Neural cell (in vitro differentiated cells): ENCODE results near the gene SLC31A1. TPM values are rescaled to one million over a fixed set of nuclear protein-coding genes. Genes with fewer than 3 reads are reported as not detected.

Experiments
- H2AFZ ChIP-seq: fragments of 200-600, 300-800 bp; sonication (generic), shearing (Covaris generic); 2 replicates; pipeline ENCODE4 v1.6.0; 2014; ENCODE audit warnings: low read depth, mild to moderate bottlenecking, antibody characterized with exemption, low read length, moderate library complexity
- H3F3A ChIP-seq: fragments of 200-600 bp; shearing (Covaris generic); 2 replicates; pipeline ENCODE4 v1.6.1; 2016; ENCODE audit warnings: mild to moderate bottlenecking, moderate library complexity, mixed read lengths, antibody characterized with exemption, low read length; ENCODE audit not compliant: insufficient read depth, poor library complexity, severe bottlenecking
- H3K27ac ChIP-seq: fragments of 200-600, 300-800 bp; sonication (generic), shearing (Covaris generic); 2 replicates; pipeline ENCODE4 v1.5.1; 2014; ENCODE audit warnings: mild to moderate bottlenecking, low read length, moderate library complexity
- H3K27me3 ChIP-seq: fragments of 300-800, 200-600 bp; sonication (generic), shearing (Covaris generic); 2 replicates; pipeline ENCODE4 v1.6.0; 2014; ENCODE audit warnings: mild to moderate bottlenecking, low read depth, low read length, moderate library complexity; ENCODE audit not compliant: insufficient read depth
- H3K36me3 ChIP-seq: fragments of 300-800, 200-600 bp; sonication (generic), shearing (Covaris generic); 2 replicates; pipeline ENCODE4 v1.5.1; 2014; ENCODE audit warnings: mild to moderate bottlenecking, antibody characterized with exemption, low read length, moderate library complexity; ENCODE audit not compliant: insufficient read depth
- H3K4me2 ChIP-seq: fragments of 300-800, 200-600 bp; sonication (generic), shearing (Covaris generic); 2 replicates; pipeline ENCODE4 v1.6.0; 2014; ENCODE audit warnings: mild to moderate bottlenecking, low read length
- H3K4me3 ChIP-seq: fragments of 300-800, 200-600 bp; sonication (generic), shearing (Covaris generic); 2 replicates; pipeline ENCODE4 v1.5.1; 2014; ENCODE audit warnings: mild to moderate bottlenecking, low read length, moderate library complexity
- H3K79me2 ChIP-seq: fragments of 200-600 bp; shearing (Covaris generic); replicated peaks from 2 replicates; pipeline ENCODE4 v1.6.0; 2014; ENCODE audit warnings: mild to moderate bottlenecking, low read length, moderate library complexity; ENCODE audit not compliant: insufficient read depth
- H3K9ac ChIP-seq: fragments of 300-800, 200-600 bp; sonication (generic), shearing (Covaris generic); 2 replicates; pipeline ENCODE4 v1.6.1; 2016; ENCODE audit warnings: mild to moderate bottlenecking, low read length, mixed read lengths
- H3K9me2 ChIP-seq: fragments of 200-600 bp; shearing (Covaris generic); 2 replicates; pipeline ENCODE4 v1.6.1; 2016; ENCODE audit warnings: mild to moderate bottlenecking, low read length, mixed read lengths; ENCODE audit not compliant: insufficient read depth
- H3K9me3 ChIP-seq: fragments of 200-600, 300-800 bp; sonication (generic), shearing (Covaris generic); 2 replicates; pipeline ENCODE4 v1.6.1; 2016; ENCODE audit warnings: mild to moderate bottlenecking, mixed run types, low read length, moderate library complexity, mixed read lengths
- H4K20me1 ChIP-seq: fragments of 200-600 bp; shearing (Covaris generic); 2 replicates; pipeline ENCODE4 v1.6.1; 2016; ENCODE audit warnings: mild to moderate bottlenecking, mixed run types; ENCODE audit not compliant: insufficient read depth
- EP300 ChIP-seq: fragments of 450-650 bp; conservative IDR thresholded peaks from 2 replicates; pipeline ENCODE4 v1.6.1; 2014; ENCODE audit warnings: antibody characterized with exemption, mild to moderate bottlenecking, moderate library complexity; ENCODE audit not compliant: poor library complexity, severe bottlenecking
- EZH2 ChIP-seq: fragments of 200-600, 300-800 bp; shearing (Covaris generic), sonication (generic); IDR thresholded peaks from 2 replicates; pipeline ENCODE4 v1.6.1; 2014; ENCODE audit warnings: antibody characterized with exemption, low read length, borderline replicate concordance, mild to moderate bottlenecking; ENCODE audit not compliant: insufficient read depth, poor library complexity, severe bottlenecking
- MXI1 ChIP-seq: fragments of 450-650 bp; conservative IDR thresholded peaks from 2 replicates; pipeline ENCODE4 v1.6.1; 2014; ENCODE audit warnings: antibody characterized with exemption, mild to moderate bottlenecking; ENCODE audit not compliant: poor library complexity, severe bottlenecking
- POLR2AphosphoS5 ChIP-seq: IDR thresholded peaks from 2 replicates; pipeline ENCODE4 v1.6.1; 2012
- RAD21 ChIP-seq: fragments of 450-650 bp; conservative IDR thresholded peaks from 2 replicates; pipeline ENCODE4 v1.6.1; 2014; ENCODE audit warnings: antibody characterized with exemption, mild to moderate bottlenecking, moderate library complexity
- SMC3 ChIP-seq: fragments of 450-650 bp; conservative IDR thresholded peaks from 2 replicates; pipeline ENCODE4 v1.6.1; 2014; ENCODE audit warnings: antibody characterized with exemption, mild to moderate bottlenecking, moderate library complexity; ENCODE audit not compliant: poor library complexity
- TAF1 ChIP-seq: IDR thresholded peaks from 2 replicates; pipeline ENCODE4 v1.6.1; 2012; ENCODE audit warnings: low read depth
- polyA plus RNA-seq: library from polyadenylated mRNA; depleted of rRNA; stranded (reverse); fragments of >200 nt; gene quantifications from 2 replicates; pipeline ENCODE4 v1.2.3, GENCODE V29; 2014
- TF ChIP-seq, protein P1 (sequence below): IDR thresholded peaks from 2 replicates; pipeline ENCODE4 v1.6.1; 2012; ENCODE audit warnings: borderline replicate concordance
- TF ChIP-seq, protein P2 (sequence below): fragments of 450-650 bp; IDR thresholded peaks from 2 replicates; pipeline ENCODE4 v1.5.1; 2014; ENCODE audit warnings: antibody characterized with exemption, mild to moderate bottlenecking, moderate library complexity; ENCODE audit not compliant: poor library complexity, severe bottlenecking

The SLC31A1 gene
- polyA plus RNA-seq, 1 donor from 2014 or later: 7.4 TPM

DNA sequence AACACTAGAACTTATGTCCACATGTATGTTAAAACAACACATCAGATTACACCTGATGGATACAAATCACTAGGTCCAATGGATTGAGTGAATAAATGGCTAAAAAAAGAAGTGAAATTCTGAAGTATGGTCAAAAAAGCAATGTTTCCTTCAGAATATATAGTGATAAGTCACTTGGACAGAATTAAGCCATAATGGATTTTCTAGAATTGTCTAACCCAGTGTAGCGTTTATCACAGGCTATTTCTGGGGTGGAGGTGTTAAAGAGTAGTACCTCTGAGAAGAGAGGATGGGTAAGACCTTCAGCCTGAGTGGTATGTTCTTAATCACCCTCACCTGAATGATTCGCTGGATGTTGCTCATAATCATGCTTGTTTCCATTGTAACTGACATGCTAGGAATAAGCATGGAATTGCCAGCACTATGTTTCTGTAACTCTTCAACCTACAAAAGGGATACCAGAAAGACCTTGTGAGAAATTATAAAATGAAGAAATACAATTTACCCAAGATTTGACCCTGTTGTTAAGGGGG lies 37.3 kb upstream of the SLC31A1 start:
- H4K20me1 ChIP-seq: no peaks in the 10 kb centered on the region
- no peak overlapping the region for H3K4me3 ChIP-seq
- no peak overlapping the region for H3K27ac ChIP-seq
- H3K36me3 ChIP-seq: peaks cover 3% of the 10 kb centered on the region
- no peak for TF ChIP-seq RAD21
- TF ChIP-seq EZH2: no peak
- TF ChIP-seq POLR2AphosphoS5: no peak
- TF ChIP-seq, protein P1, sequence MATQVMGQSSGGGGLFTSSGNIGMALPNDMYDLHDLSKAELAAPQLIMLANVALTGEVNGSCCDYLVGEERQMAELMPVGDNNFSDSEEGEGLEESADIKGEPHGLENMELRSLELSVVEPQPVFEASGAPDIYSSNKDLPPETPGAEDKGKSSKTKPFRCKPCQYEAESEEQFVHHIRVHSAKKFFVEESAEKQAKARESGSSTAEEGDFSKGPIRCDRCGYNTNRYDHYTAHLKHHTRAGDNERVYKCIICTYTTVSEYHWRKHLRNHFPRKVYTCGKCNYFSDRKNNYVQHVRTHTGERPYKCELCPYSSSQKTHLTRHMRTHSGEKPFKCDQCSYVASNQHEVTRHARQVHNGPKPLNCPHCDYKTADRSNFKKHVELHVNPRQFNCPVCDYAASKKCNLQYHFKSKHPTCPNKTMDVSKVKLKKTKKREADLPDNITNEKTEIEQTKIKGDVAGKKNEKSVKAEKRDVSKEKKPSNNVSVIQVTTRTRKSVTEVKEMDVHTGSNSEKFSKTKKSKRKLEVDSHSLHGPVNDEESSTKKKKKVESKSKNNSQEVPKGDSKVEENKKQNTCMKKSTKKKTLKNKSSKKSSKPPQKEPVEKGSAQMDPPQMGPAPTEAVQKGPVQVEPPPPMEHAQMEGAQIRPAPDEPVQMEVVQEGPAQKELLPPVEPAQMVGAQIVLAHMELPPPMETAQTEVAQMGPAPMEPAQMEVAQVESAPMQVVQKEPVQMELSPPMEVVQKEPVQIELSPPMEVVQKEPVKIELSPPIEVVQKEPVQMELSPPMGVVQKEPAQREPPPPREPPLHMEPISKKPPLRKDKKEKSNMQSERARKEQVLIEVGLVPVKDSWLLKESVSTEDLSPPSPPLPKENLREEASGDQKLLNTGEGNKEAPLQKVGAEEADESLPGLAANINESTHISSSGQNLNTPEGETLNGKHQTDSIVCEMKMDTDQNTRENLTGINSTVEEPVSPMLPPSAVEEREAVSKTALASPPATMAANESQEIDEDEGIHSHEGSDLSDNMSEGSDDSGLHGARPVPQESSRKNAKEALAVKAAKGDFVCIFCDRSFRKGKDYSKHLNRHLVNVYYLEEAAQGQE: no peak
- no peak for TF ChIP-seq SMC3
- TF ChIP-seq MXI1: no peak
- H3K9me2 ChIP-seq: no peaks in the 10 kb centered on the region
- H2AFZ ChIP-seq: no peak overlapping the region
- no peak overlapping the region for H3K4me2 ChIP-seq
- H3K27me3 ChIP-seq: no peaks in the 10 kb centered on the region
- no peaks in the 10 kb centered on the region for H3K79me2 ChIP-seq
- no peak overlapping the region for H3K9ac ChIP-seq
- H3K9me3 ChIP-seq: no peaks in the 10 kb centered on the region
- no peaks in the 10 kb centered on the region for H3F3A ChIP-seq

DNA sequence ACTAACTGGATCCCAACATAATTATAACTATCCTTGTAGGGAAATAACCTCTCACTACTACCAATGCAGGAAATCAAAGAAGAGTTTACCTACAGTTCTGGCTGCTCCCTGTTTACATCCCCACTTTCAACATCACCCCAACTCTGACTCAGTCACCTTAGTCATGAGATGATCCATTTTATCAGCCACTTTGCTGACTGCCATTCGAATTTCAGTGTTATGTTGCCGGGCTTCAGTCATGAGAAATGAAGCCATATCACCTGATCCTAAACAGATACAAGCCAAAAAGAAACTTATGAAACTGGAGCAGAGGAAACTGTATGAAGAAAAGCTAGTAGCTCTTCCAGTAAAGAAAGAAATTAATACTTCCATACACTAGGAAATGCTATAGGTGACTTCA lies 36.8 kb upstream of the SLC31A1 start:
- H3K9ac ChIP-seq: no peak overlapping the region
- no peak overlapping the region for H3K27ac ChIP-seq
- no peaks in the 10 kb centered on the region for H3K9me3 ChIP-seq
- H3K4me3 ChIP-seq: no peak overlapping the region
- TF ChIP-seq RAD21: no peak
- H3K36me3 ChIP-seq: peaks cover 3% of the 10 kb centered on the region
- no peak overlapping the region for H3K4me2 ChIP-seq
- H3K79me2 ChIP-seq: no peaks in the 10 kb centered on the region
- no peaks in the 10 kb centered on the region for H3K27me3 ChIP-seq
- H3K9me2 ChIP-seq: no peaks in the 10 kb centered on the region
- H2AFZ ChIP-seq: no peak overlapping the region
- no peaks in the 10 kb centered on the region for H3F3A ChIP-seq
- H4K20me1 ChIP-seq: no peaks in the 10 kb centered on the region

GRCh38 chr9:113185271-113185670 lies 36.1 kb upstream of the SLC31A1 start:
- Histone ChIP-seq H2AFZ (no peak overlapping the region), H3K79me2 (no peaks in the 10 kb centered on the region), H3K4me3 (no peak overlapping the region), H3K4me2 (no peak overlapping the region), H4K20me1 (no peaks in the 10 kb centered on the region), H3K36me3 (peaks cover 3% of the 10 kb centered on the region), H3K9me3 (no peaks in the 10 kb centered on the region), H3K9me2 (no peaks in the 10 kb centered on the region), H3K27me3 (no peaks in the 10 kb centered on the region), H3F3A (no peaks in the 10 kb centered on the region), H3K9ac (no peak overlapping the region), H3K27ac (no peak overlapping the region)
- TF ChIP-seq, protein P2, sequence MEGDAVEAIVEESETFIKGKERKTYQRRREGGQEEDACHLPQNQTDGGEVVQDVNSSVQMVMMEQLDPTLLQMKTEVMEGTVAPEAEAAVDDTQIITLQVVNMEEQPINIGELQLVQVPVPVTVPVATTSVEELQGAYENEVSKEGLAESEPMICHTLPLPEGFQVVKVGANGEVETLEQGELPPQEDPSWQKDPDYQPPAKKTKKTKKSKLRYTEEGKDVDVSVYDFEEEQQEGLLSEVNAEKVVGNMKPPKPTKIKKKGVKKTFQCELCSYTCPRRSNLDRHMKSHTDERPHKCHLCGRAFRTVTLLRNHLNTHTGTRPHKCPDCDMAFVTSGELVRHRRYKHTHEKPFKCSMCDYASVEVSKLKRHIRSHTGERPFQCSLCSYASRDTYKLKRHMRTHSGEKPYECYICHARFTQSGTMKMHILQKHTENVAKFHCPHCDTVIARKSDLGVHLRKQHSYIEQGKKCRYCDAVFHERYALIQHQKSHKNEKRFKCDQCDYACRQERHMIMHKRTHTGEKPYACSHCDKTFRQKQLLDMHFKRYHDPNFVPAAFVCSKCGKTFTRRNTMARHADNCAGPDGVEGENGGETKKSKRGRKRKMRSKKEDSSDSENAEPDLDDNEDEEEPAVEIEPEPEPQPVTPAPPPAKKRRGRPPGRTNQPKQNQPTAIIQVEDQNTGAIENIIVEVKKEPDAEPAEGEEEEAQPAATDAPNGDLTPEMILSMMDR: no peak
- TF ChIP-seq EP300: no peak
- TF ChIP-seq, protein P1: no peak
- TF ChIP-seq SMC3: no peak
- TF ChIP-seq EZH2: no peak
- TF ChIP-seq POLR2AphosphoS5: no peak
- no peak for TF ChIP-seq TAF1
- TF ChIP-seq RAD21: no peak
- TF ChIP-seq MXI1: no peak
